Gastrocnemius medialis (tissue), 4 donors: Measurements from ENCODE around the gene CTDSP1. TPM values are rescaled to one million over a fixed set of nuclear protein-coding genes. Genes with fewer than 3 reads are reported as not detected.

Experiments used
- ATAC-seq, 2 donors: fragments of 150-250 bp; one replicate each; pipeline ENCODE4 v1.9.1; 2016
- DNase-seq, 2 donors: peaks; one replicate each; pipeline ENCODE4 v3.0.0-alpha.2; 2019
- H3K27ac ChIP-seq, 4 donors: fragments of 200-600 bp; sonication (generic); 1 replicate in 1 of 4; 2 replicates in 3 of 4; pipeline ENCODE4 v1.5.1; 2016 to 2018; ENCODE audit warnings: mild to moderate bottlenecking in 2 of 4, moderate library complexity in 1 of 4
- H3K27me3 ChIP-seq, 3 donors: fragments of 200-600 bp; sonication (generic) in 2 of 3; 1 replicate in 1 of 3; 2 replicates in 2 of 3; pipeline versions ENCODE4 v1.5.1 to v1.6.0; 2016 to 2019; ENCODE audit warnings: mild to moderate bottlenecking in 1 of 3, moderate library complexity in 1 of 3
- H3K36me3 ChIP-seq, 2 donors: fragments of 200-600 bp; sonication (generic) in 1 of 2; one replicate each; pipeline ENCODE4 v1.5.1; 2017 to 2018
- H3K4me1 ChIP-seq, 2 donors: fragments of 200-600 bp; sonication (generic) in 1 of 2; one replicate each; pipeline ENCODE4 v1.5.1; 2016 to 2017; ENCODE audit warnings: mild to moderate bottlenecking in 2 of 2
- H3K4me3 ChIP-seq, 4 donors: fragments of 200-600 bp; sonication (generic) in 3 of 4; 1 replicate in 1 of 4; 2 replicates in 3 of 4; pipeline ENCODE4 v1.5.1; 2016 to 2019; ENCODE audit warnings: mild to moderate bottlenecking in 2 of 4
- H3K9me3 ChIP-seq, 3 donors: fragments of 200-600 bp; sonication (generic) in 2 of 3; 1 replicate in 1 of 3; 2 replicates in 2 of 3; pipeline ENCODE4 v1.5.1; 2016 to 2019
- CTCF ChIP-seq, 5 experiments: fragments of 450-650 bp in 3 of 5; fragments of 200-600 bp in 2 of 5; sonication (generic) in 2 of 5; IDR thresholded peaks in 4 of 5; conservative IDR thresholded peaks in 1 of 5; 1 replicate in 4 of 5; 2 replicates in 1 of 5; pipeline ENCODE4 v1.5.1; 2016 to 2019; ENCODE audit warnings: antibody characterized with exemption in 5 of 5, mild to moderate bottlenecking in 3 of 5, moderate library complexity in 3 of 5
- POLR2A ChIP-seq, 2 donors: fragments of 450-650 bp; IDR thresholded peaks; one replicate each; pipeline ENCODE4 v1.6.1; 2017; ENCODE audit warnings: antibody characterized with exemption in 2 of 2, mild to moderate bottlenecking in 2 of 2, moderate library complexity in 2 of 2
- in situ Hi-C, 4 donors: fragments of 200-750 bp; cut with MboI; loops; one replicate each; pipeline versions ENCODE4 v1.15.0 to v1.8.0; 2017; ENCODE audit warnings: low sequenced_read_pairs in 4 of 4
- intact Hi-C: fragments of 100-400 bp; cut with DNase I; formaldehyde crosslinking; loops from one replicate; pipeline ENCODE4 v1.15.1; 2023; ENCODE audit warnings: low total_unique reads
- total RNA-seq, 4 donors: library from RNA; depleted of rRNA; stranded (reverse); fragments of >200 nt; gene quantifications; one replicate each; pipeline versions ENCODE4 v1.1.0 to v1.2.3, GENCODE V29; 2016

Gene CTDSP1
- total RNA-seq, 4 donors from 2014 or later = 46.7 to 77.4 (median 53.6) TPM

GRCh38 chr2:218405086-218405745 is 5.5 kb downstream of the CTDSP1 start:
- no peak for ATAC-seq
- H3K4me3 ChIP-seq = peak overlapping the region; percentile 48 to 72 (median 52)
- in situ Hi-C loops = loop anchor here (5.0 to 25.0 kb wide), 4 partner anchors 57 to 282 kb away; partner anchors contain the start of genes BCS1L (in 2 of the 4), RNF25 (in 2 of the 4), STK36 (in 2 of the 4) and ZNF142 (in 2 of the 4)

GRCh38 chr2:218405746-218406208 is 6.1 kb downstream of the CTDSP1 start:
- peaks cover 42 to 43% of the 10 kb centered on the region in 2 donors for H3K4me1 ChIP-seq
- TF ChIP-seq CTCF (IDR thresholded peaks at IDR 0.05 in 4 of 5, conservative IDR thresholded peaks at IDR 0.05 in 1 of 5) = peak in 1 of 5 experiments; percentile 9
- no peak for TF ChIP-seq POLR2A (IDR thresholded peaks at IDR 0.05)
- peak overlapping the region; percentile 81 to 93 (median 88) for H3K27ac ChIP-seq
- H3K9me3 ChIP-seq = no peaks in the 10 kb centered on the region
- ATAC-seq (peak in 1 of 2 donors; percentile 1), DNase-seq (no peak)
- H3K4me3 ChIP-seq = peak overlapping the region; percentile 48 to 72 (median 52)
- intact Hi-C loops = loop anchor here (2.0 kb wide), 2 partner anchors 61 to 281 kb away; no protein-coding TSS in a partner anchor
- H3K27me3 ChIP-seq = no peaks in the 10 kb centered on the region
- peaks cover 0 to 40% of the 10 kb centered on the region in 2 donors for H3K36me3 ChIP-seq
- in situ Hi-C loops = loop anchor here (5.0 to 25.0 kb wide), 4 partner anchors 57 to 282 kb away; partner anchors contain the start of genes BCS1L (in 2 of the 4), RNF25 (in 2 of the 4), STK36 (in 2 of the 4) and ZNF142 (in 2 of the 4)

More at GRCh38 chr2:218405086-218405745, 5.5 kb downstream of the CTDSP1 start:
- Histone ChIP-seq H3K36me3 (peaks cover 0 to 40% of the 10 kb centered on the region in 2 donors), H3K4me1 (peaks cover 43 to 44% of the 10 kb centered on the region in 2 donors), H3K27ac (peak overlapping the region; percentile 81 to 93 (median 88)), H3K27me3 (no peaks in the 10 kb centered on the region), H3K9me3 (no peaks in the 10 kb centered on the region)
- intact Hi-C loops = no loop called here
- no peak for DNase-seq
- TF ChIP-seq POLR2A (IDR thresholded peaks at IDR 0.05) (no peak), CTCF (IDR thresholded peaks at IDR 0.05 in 4 of 5, conservative IDR thresholded peaks at IDR 0.05 in 1 of 5) (no peak)

GRCh38 chr2:218406209-218406948 is 6.7 kb downstream of the CTDSP1 start:
- ATAC-seq = peak; percentile 82 to 83

More at GRCh38 chr2:218406209-218406948, 6.7 kb downstream of the CTDSP1 start:
- TF ChIP-seq CTCF (IDR thresholded peaks at IDR 0.05 in 4 of 5, conservative IDR thresholded peaks at IDR 0.05 in 1 of 5) (peak; percentile 78 to 91 (median 85)), POLR2A (IDR thresholded peaks at IDR 0.05) (no peak)
- intact Hi-C loops = loop anchor here (2.0 kb wide), 2 partner anchors 60 to 280 kb away; no protein-coding TSS in a partner anchor
- no peaks in the 10 kb centered on the region for H3K27me3 ChIP-seq
- H3K9me3 ChIP-seq = no peaks in the 10 kb centered on the region
- peaks cover 36 to 39% of the 10 kb centered on the region in 2 donors for H3K4me1 ChIP-seq
- peak overlapping the region; percentile 51 to 72 (median 55) for H3K4me3 ChIP-seq
- peaks cover 0 to 37% of the 10 kb centered on the region in 2 donors for H3K36me3 ChIP-seq
- peak; percentile 93 to 96 for DNase-seq
- in situ Hi-C loops = loop anchor here (5.0 to 25.0 kb wide), 4 partner anchors 56 to 281 kb away; partner anchors contain the start of genes BCS1L (in 2 of the 4), RNF25 (in 2 of the 4), STK36 (in 2 of the 4) and ZNF142 (in 2 of the 4)
- peak overlapping the region; percentile 81 to 93 (median 88) for H3K27ac ChIP-seq
